Liver (tissue), 3 donors: Measurements from ENCODE around the gene ECE1.

Experiments used
- CTCF ChIP-seq: fragments of 150-350 bp; IDR thresholded peaks from 2 replicates; pipeline ENCODE4 v1.5.1; 2017; ENCODE audit warnings: improper control_type of control experiment, low read depth, low read length; ENCODE audit not compliant: missing input control
- GABPA ChIP-seq, 2 donors: IDR thresholded peaks in 1 of 2; conservative IDR thresholded peaks in 1 of 2; 2 replicates each; pipeline ENCODE4 v1.6.1; 2016; ENCODE audit warnings: antibody characterized with exemption in 2 of 2, mild to moderate bottlenecking in 1 of 2, moderate library complexity in 1 of 2
- JUND ChIP-seq, 2 donors: IDR thresholded peaks; 2 replicates each; pipeline ENCODE4 v1.6.1; 2016; ENCODE audit warnings: antibody characterized with exemption in 2 of 2
- RAD21 ChIP-seq, 2 donors: IDR thresholded peaks; 2 replicates each; pipeline ENCODE4 v1.6.1; 2016; ENCODE audit warnings: antibody characterized with exemption in 2 of 2, mild to moderate bottlenecking in 2 of 2
- TAF1 ChIP-seq: conservative IDR thresholded peaks from 2 replicates; pipeline ENCODE4 v1.6.1; 2016; ENCODE audit warnings: antibody characterized with exemption, mild to moderate bottlenecking
- YY1 ChIP-seq: IDR thresholded peaks from 2 replicates; pipeline ENCODE4 v1.6.1; 2016; ENCODE audit warnings: antibody characterized with exemption, mild to moderate bottlenecking
- donor health status: healthy.
- donor health status: healthy.

DNA sequence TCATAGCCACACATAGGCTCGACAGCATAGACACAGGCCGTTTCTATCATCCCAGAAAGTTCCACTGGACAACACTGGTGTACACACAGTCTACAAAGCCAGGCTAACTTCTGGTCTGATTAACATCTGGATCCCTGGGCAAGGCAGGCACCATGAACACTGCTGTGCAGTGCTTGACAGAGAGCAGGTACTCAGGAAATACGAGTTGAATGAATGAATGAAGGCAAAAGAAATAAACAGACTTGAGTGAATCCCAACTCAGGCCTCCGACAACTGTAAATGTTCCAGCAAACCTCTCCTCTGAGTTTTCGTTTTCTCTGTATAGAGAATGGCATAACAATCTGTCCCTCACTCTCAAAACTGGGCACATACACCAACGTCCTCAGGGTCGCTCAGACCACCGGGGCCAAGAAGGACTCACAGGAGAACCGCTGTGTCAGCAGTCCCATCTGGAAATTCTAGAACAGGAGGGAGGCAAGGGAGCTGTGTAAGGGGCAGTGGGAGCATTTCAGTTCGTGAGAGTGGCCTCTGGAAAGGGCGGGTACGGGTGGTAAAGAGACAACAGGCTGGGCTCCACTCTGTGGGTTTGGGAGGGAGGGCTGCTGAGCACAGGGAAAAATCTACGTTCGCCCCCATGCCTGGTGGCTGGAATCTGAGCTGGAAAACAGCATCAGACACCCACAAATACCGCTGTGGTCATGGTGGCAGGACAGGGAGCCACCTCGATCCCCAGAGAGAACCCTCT lies 15.1 kb upstream of the ECE1 start:
- TF ChIP-seq YY1 (no peak), GABPA (IDR thresholded peaks at IDR 0.05 in 1 of 2, conservative IDR thresholded peaks at IDR 0.05 in 1 of 2) (no peak), CTCF (no peak), RAD21 (IDR thresholded peaks at IDR 0.05) (no peak), TAF1 (no peak), JUND (IDR thresholded peaks at IDR 0.05) (no peak)
